ENCODE results near the gene CNOT3.

DNA sequence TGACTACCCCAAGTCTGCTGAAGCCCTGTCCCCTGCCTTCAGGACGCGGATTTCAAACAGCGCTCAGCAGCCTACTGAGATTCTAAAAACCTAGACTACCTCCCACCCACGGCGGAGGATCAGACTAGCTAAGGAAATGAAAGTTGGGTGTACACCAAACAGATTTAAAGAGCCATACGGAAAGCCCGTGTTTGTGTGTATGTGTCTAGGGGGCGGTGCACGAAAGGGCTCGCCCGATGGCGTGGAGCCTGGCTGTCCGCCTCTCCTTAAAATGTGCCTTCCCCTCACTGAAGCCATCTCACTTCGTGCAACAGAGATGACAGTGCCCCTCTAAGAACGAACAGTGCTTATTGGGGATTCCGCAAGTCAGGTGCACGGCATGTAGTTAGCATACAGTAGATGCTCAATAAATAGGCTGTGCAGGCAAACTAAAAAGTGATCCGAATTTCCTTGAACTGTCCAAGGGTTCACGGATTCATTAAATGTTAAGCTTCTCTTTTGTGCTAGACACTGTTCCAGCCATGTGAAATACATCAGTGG lies 21.3 kb downstream of the CNOT3 start:
- TF ChIP-seq, protein P1, sequence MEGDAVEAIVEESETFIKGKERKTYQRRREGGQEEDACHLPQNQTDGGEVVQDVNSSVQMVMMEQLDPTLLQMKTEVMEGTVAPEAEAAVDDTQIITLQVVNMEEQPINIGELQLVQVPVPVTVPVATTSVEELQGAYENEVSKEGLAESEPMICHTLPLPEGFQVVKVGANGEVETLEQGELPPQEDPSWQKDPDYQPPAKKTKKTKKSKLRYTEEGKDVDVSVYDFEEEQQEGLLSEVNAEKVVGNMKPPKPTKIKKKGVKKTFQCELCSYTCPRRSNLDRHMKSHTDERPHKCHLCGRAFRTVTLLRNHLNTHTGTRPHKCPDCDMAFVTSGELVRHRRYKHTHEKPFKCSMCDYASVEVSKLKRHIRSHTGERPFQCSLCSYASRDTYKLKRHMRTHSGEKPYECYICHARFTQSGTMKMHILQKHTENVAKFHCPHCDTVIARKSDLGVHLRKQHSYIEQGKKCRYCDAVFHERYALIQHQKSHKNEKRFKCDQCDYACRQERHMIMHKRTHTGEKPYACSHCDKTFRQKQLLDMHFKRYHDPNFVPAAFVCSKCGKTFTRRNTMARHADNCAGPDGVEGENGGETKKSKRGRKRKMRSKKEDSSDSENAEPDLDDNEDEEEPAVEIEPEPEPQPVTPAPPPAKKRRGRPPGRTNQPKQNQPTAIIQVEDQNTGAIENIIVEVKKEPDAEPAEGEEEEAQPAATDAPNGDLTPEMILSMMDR (IDR thresholded peaks at IDR 0.05) = no peak
- TF ChIP-seq POLR2AphosphoS5 (IDR thresholded peaks at IDR 0.05; ENCODE audit: insufficient read depth in 1 of 2, low read depth in 1 of 2) = no peak

Measured in vagina (tissue), 2 donors.